Measurements from ENCODE around the gene MSANTD7. TPM values are rescaled to one million over a fixed set of nuclear protein-coding genes. Genes with fewer than 3 reads are reported as not detected.

Gene MSANTD7
- total and polyA plus RNA-seq, 10 of the 15 experiments (the other 5 are each of a cell fraction or from before 2014, with no cell fraction given): 3.5 to 22.8 (median 18.5) TPM

DNA sequence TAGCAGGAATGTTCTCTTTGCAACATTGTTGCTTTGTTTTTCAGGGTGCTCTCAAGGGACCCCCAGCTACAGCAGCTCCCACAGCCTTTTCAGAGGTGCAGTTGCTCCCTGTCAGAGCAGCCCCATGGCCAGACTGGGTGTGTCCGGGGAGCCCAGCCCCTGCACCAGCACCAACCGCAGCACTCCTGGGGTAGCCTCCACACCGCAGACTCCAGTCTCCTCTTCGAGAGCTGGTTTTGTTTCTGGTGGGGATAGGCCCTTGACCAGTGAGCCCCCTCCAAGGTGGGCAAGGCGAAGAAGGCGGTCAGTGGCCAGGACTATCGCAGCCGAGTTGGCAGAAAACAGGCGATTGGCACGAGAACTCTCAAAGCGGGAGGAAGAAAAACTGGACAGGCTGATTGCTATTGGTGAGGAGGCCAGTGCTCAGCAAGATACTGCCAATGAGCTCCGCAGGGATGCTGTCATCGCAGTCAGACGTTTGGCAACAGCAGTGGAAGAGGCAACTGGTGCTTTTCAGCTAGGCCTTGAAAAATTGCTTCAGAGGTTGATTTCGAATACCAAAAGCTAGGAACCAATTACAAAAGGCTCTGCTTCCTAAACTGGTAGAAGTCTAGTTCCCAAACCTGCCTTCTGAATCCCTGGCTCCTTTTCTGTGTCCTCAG lies 5.4 kb downstream of the MSANTD7 start:
- 97% methylated on average over 15 of the region's 15 CpGs for WGBS (ENCODE audit: insufficient coverage, insufficient replicate concordance, low lambda C conversion rate, missing lambda C conversion rate)
- no peak overlapping the region for H3K9ac ChIP-seq (ENCODE audit: control insufficient read depth, insufficient read depth, low read length)
- ChIA-PET POLR2A (no interaction called here), CTCF (interaction anchor here (0.7 to 0.9 kb wide), 2 partner anchors 14 to 699 kb away, joined by 3 read pairs; no protein-coding TSS in a partner anchor), SMC1A (ENCODE audit: uncharacterized antibody, unreplicated experiment) (interaction anchor here (0.8 to 1.4 kb wide), 3 partner anchors 46 to 306 kb away, joined by 3 to 6 read pairs (median 4); no protein-coding TSS in a partner anchor), RAD21 (ENCODE audit: unreplicated experiment) (no interaction called here)
- 0 out of 2 replicates have a peak, but pooled peaks cover 3% of the 10 kb centered on the region for H4K20me1 ChIP-seq (ENCODE audit: control insufficient read depth, insufficient read depth)
- no peak for DNase-seq (ENCODE audit: low read depth, low spot score)
- H2AFZ ChIP-seq (ENCODE audit: control insufficient read depth, low read depth, low read length): no peak overlapping the region
- no peak overlapping the region for H3K4me3 ChIP-seq
- H3K4me1 ChIP-seq (ENCODE audit: control insufficient read depth, insufficient read depth, low read length): no peaks in the 10 kb centered on the region
- no peaks in the 10 kb centered on the region for H3K27me3 ChIP-seq (replicated peaks in 1 of 2; ENCODE audit: control insufficient read depth in 2 of 2, insufficient read depth in 2 of 2, low read length in 1 of 2)
- intact Hi-C loops (cut with micrococcal nuclease; ENCODE audit: unreplicated experiment) (no loop called here), in situ Hi-C loops (cut with MboI) (no loop called here)
- H3K9me3 ChIP-seq (replicated peaks; ENCODE audit: control insufficient read depth, insufficient read depth, low read length): no peaks in the 10 kb centered on the region
- TF ChIP-seq RAD21 (IDR thresholded peaks at IDR 0.05; ENCODE audit: insufficient read depth, low read depth, low read length): no peak
- TF ChIP-seq, protein P1, sequence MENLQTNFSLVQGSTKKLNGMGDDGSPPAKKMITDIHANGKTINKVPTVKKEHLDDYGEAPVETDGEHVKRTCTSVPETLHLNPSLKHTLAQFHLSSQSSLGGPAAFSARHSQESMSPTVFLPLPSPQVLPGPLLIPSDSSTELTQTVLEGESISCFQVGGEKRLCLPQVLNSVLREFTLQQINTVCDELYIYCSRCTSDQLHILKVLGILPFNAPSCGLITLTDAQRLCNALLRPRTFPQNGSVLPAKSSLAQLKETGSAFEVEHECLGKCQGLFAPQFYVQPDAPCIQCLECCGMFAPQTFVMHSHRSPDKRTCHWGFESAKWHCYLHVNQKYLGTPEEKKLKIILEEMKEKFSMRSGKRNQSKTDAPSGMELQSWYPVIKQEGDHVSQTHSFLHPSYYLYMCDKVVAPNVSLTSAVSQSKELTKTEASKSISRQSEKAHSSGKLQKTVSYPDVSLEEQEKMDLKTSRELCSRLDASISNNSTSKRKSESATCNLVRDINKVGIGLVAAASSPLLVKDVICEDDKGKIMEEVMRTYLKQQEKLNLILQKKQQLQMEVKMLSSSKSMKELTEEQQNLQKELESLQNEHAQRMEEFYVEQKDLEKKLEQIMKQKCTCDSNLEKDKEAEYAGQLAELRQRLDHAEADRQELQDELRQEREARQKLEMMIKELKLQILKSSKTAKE (IDR thresholded peaks at IDR 0.05; ENCODE audit: low read depth, poor library complexity, severe bottlenecking): no peak
- no peak for TF ChIP-seq YY1 (IDR thresholded peaks at IDR 0.05; ENCODE audit: low read depth, low read length)
- TF ChIP-seq JUNB (IDR thresholded peaks at IDR 0.05): no peak
- no peak for TF ChIP-seq NFXL1 (IDR thresholded peaks at IDR 0.05; ENCODE audit: borderline replicate concordance)
- TF ChIP-seq, protein P2, sequence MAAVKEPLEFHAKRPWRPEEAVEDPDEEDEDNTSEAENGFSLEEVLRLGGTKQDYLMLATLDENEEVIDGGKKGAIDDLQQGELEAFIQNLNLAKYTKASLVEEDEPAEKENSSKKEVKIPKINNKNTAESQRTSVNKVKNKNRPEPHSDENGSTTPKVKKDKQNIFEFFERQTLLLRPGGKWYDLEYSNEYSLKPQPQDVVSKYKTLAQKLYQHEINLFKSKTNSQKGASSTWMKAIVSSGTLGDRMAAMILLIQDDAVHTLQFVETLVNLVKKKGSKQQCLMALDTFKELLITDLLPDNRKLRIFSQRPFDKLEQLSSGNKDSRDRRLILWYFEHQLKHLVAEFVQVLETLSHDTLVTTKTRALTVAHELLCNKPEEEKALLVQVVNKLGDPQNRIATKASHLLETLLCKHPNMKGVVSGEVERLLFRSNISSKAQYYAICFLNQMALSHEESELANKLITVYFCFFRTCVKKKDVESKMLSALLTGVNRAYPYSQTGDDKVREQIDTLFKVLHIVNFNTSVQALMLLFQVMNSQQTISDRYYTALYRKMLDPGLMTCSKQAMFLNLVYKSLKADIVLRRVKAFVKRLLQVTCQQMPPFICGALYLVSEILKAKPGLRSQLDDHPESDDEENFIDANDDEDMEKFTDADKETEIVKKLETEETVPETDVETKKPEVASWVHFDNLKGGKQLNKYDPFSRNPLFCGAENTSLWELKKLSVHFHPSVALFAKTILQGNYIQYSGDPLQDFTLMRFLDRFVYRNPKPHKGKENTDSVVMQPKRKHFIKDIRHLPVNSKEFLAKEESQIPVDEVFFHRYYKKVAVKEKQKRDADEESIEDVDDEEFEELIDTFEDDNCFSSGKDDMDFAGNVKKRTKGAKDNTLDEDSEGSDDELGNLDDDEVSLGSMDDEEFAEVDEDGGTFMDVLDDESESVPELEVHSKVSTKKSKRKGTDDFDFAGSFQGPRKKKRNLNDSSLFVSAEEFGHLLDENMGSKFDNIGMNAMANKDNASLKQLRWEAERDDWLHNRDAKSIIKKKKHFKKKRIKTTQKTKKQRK (IDR thresholded peaks at IDR 0.05; ENCODE audit: low read depth, low read length): no peak
- TF ChIP-seq, protein P3, sequence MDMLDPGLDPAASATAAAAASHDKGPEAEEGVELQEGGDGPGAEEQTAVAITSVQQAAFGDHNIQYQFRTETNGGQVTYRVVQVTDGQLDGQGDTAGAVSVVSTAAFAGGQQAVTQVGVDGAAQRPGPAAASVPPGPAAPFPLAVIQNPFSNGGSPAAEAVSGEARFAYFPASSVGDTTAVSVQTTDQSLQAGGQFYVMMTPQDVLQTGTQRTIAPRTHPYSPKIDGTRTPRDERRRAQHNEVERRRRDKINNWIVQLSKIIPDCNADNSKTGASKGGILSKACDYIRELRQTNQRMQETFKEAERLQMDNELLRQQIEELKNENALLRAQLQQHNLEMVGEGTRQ (IDR thresholded peaks at IDR 0.05; ENCODE audit: borderline replicate concordance, low read depth, low read length): no peak
- TF ChIP-seq KLF5 (IDR thresholded peaks at IDR 0.05; ENCODE audit: partially characterized antibody): no peak
- no peak for TF ChIP-seq ZZZ3 (IDR thresholded peaks at IDR 0.05; ENCODE audit: control insufficient read depth, insufficient read length, low read depth)
- no peak for TF ChIP-seq TAF1 (IDR thresholded peaks at IDR 0.05; ENCODE audit: borderline replicate concordance, low read depth, low read length)
- TF ChIP-seq, protein P4, sequence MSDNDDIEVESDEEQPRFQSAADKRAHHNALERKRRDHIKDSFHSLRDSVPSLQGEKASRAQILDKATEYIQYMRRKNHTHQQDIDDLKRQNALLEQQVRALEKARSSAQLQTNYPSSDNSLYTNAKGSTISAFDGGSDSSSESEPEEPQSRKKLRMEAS (IDR thresholded peaks at IDR 0.05; ENCODE audit: low read depth, low read length): no peak
- TF ChIP-seq RFX5 (IDR thresholded peaks at IDR 0.05; ENCODE audit: low read depth, low read length): no peak
- TF ChIP-seq, protein P5, sequence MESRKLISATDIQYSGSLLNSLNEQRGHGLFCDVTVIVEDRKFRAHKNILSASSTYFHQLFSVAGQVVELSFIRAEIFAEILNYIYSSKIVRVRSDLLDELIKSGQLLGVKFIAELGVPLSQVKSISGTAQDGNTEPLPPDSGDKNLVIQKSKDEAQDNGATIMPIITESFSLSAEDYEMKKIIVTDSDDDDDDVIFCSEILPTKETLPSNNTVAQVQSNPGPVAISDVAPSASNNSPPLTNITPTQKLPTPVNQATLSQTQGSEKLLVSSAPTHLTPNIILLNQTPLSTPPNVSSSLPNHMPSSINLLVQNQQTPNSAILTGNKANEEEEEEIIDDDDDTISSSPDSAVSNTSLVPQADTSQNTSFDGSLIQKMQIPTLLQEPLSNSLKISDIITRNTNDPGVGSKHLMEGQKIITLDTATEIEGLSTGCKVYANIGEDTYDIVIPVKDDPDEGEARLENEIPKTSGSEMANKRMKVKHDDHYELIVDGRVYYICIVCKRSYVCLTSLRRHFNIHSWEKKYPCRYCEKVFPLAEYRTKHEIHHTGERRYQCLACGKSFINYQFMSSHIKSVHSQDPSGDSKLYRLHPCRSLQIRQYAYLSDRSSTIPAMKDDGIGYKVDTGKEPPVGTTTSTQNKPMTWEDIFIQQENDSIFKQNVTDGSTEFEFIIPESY (IDR thresholded peaks at IDR 0.05): no peak
- TF ChIP-seq NR2F1 (conservative IDR thresholded peaks at IDR 0.05): no peak
- BruUV-seq (replicated peaks): TSS peak; percentile 0
- no peak overlapping the region for H3K4me2 ChIP-seq (ENCODE audit: control insufficient read depth, insufficient read depth)
- peaks cover 3 to 33% of the 10 kb centered on the region in 2 experiments for H3K36me3 ChIP-seq (ENCODE audit: control insufficient read depth in 2 of 2, insufficient read depth in 2 of 2, low read length in 1 of 2)
- no peak for FAIRE-seq
- peaks cover 25% of the 10 kb centered on the region for H3K79me2 ChIP-seq (ENCODE audit: control insufficient read depth, insufficient read depth, low read length)
- no peak overlapping the region for H3K27ac ChIP-seq (ENCODE audit: control insufficient read depth, insufficient read depth)
- no peak for ATAC-seq

All from GM12878 (cell line).